Measurements from ENCODE around the gene PSMD9. TPM values are rescaled to one million over a fixed set of nuclear protein-coding genes. Genes with fewer than 3 reads are reported as not detected.

PSMD9 gene
- total RNA-seq, 1 experiment from 2014 or later = 64.8 TPM

DNA sequence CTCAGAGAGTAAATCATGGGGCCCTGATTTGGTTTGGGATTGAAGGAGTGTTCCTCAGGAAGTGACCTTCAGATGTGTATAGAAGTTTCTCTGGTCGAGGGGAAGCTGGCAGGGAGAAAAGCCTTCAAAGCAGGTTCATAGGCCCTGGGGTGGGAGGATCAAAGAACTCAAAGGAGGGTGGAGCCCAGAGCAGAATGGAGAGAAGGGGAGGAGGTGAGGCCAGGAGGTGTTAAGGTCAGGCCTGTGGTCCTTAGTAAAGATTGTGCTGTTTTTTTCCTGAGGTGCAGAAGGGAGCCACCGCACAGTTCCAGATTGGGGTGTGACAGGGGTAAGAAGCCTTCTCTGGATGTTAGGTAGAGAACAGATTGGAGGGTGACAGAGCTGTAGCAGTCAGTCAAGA is 20.1 kb downstream of the PSMD9 start:
- no peak for TF ChIP-seq EZH2 (IDR thresholded peaks at IDR 0.05; ENCODE audit: low read depth)
- BruUV-seq (replicated peaks) = no TSS peak
- POLR2A ChIA-PET (ENCODE audit: unreplicated experiment) = no interaction called here

DNA sequence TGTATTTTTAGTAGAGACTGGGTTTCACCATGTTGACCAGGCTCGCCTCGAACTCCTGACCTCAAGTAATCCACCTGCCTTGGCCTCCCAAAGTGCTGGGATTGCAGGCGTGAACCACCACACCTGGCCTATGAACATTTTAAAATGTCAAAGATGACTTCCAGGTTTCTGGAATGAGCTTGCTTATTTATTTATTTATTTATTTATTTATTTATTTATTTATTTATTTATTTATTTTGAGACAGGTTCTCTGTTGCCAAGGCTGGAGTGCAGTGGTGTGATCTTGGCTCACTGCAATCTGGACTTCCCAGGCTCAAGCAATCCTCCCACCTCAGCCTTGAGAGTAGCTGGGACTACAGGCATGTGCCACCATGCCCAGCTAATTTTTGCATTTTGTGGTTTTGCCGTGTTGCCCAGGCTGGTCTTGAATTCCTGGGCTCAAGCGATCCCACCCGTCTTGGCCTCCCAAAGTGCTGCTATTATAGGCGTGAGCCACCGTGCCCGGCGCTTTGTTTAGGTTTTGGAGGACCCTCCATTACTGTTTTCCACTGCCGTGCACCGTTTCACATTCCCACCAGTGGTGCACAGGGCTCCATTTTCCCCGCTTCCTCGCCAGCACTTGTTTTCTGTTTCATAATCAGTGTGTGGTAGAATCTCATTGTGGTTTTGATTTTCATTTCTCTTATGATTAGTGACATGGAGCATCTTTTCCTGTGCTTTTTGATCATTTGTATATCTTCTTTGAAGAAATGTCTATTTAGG is 23.4 kb downstream of the PSMD9 start:
- H4K20me1 ChIP-seq (ENCODE audit: insufficient read depth) = no peaks in the 10 kb centered on the region
- no peaks in the 10 kb centered on the region for H3K9me3 ChIP-seq (ENCODE audit: insufficient read depth, low read depth)
- H3K4me2 ChIP-seq = no peak overlapping the region
- H3K9me2 ChIP-seq (ENCODE audit: insufficient read depth) = no peaks in the 10 kb centered on the region
- H3K27ac ChIP-seq = no peak overlapping the region
- DNase-seq = no peak
- H3K36me3 ChIP-seq (ENCODE audit: low read depth) = 0 out of 2 replicates have a peak, but pooled peaks cover 8% of the 10 kb centered on the region
- no peak for TF ChIP-seq CTCF (conservative IDR thresholded peaks at IDR 0.05)
- TF ChIP-seq EZH2 (IDR thresholded peaks at IDR 0.05; ENCODE audit: low read depth) = no peak
- intact Hi-C loops (cut with micrococcal nuclease; ENCODE audit: unreplicated experiment) = no loop called here
- no TSS peak for BruUV-seq (replicated peaks)
- H3K27me3 ChIP-seq (ENCODE audit: insufficient read depth, low read depth) = no peaks in the 10 kb centered on the region
- no peak overlapping the region for H3K4me3 ChIP-seq
- H2AFZ ChIP-seq = no peak overlapping the region
- ChIA-PET POLR2A (ENCODE audit: unreplicated experiment) (no interaction called here), CTCF (no interaction called here)
- H3K79me2 ChIP-seq (ENCODE audit: low read depth) = no peaks in the 10 kb centered on the region
- H3K4me1 ChIP-seq (replicated peaks; ENCODE audit: insufficient read depth) = no peaks in the 10 kb centered on the region
- H3F3A ChIP-seq (ENCODE audit: insufficient read depth, low read depth) = no peaks in the 10 kb centered on the region

More for the DNA sequence above, 20.1 kb downstream of the PSMD9 start:
- H3K4me2 ChIP-seq = no peak overlapping the region
- H3K9me3 ChIP-seq (ENCODE audit: insufficient read depth, low read depth) = no peaks in the 10 kb centered on the region
- H3K4me1 ChIP-seq (replicated peaks; ENCODE audit: insufficient read depth) = no peaks in the 10 kb centered on the region
- no peak overlapping the region for H3K27ac ChIP-seq
- DNase-seq = no peak
- intact Hi-C loops (cut with micrococcal nuclease; ENCODE audit: unreplicated experiment) = no loop called here
- no peaks in the 10 kb centered on the region for H4K20me1 ChIP-seq (ENCODE audit: insufficient read depth)
- H3K36me3 ChIP-seq (ENCODE audit: low read depth) = peaks cover 8% of the 10 kb centered on the region
- H2AFZ ChIP-seq = no peak overlapping the region
- H3K79me2 ChIP-seq (ENCODE audit: low read depth) = no peaks in the 10 kb centered on the region
- H3K27me3 ChIP-seq (ENCODE audit: insufficient read depth, low read depth) = no peaks in the 10 kb centered on the region
- H3K9me2 ChIP-seq (ENCODE audit: insufficient read depth) = no peaks in the 10 kb centered on the region
- CTCF ChIA-PET = no interaction called here
- no peak overlapping the region for H3K4me3 ChIP-seq
- no peaks in the 10 kb centered on the region for H3F3A ChIP-seq (ENCODE audit: insufficient read depth, low read depth)

DNA sequence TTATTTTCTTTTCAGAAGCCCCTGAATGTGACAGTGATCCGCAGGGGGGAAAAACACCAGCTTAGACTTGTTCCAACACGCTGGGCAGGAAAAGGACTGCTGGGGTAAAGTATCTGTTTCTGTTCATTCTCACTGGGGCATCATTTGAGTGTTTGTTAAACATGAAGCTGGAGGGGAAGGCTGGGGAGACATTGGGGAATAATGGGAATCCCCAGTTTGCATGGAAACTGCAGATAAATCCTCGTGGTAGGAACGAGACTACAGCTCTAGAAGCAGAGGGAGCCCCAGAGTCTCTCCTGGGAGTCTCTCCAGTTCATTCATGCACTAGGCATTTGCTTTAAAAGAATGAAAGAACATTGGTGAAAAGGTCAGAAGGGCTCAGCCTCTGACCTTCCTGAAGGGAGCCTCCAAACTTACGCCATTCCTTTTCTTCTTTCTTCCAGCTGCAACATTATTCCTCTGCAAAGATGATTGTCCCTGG is 27.3 kb downstream of the PSMD9 start:
- Histone ChIP-seq H3K27ac (no peak overlapping the region), H3K79me2 (ENCODE audit: low read depth) (no peaks in the 10 kb centered on the region), H3F3A (ENCODE audit: insufficient read depth, low read depth) (no peaks in the 10 kb centered on the region), H3K36me3 (ENCODE audit: low read depth) (0 out of 2 replicates have a peak, but pooled peaks cover 14% of the 10 kb centered on the region), H3K4me2 (no peak overlapping the region), H3K4me1 (replicated peaks; ENCODE audit: insufficient read depth) (no peaks in the 10 kb centered on the region), H3K9me3 (ENCODE audit: insufficient read depth, low read depth) (no peaks in the 10 kb centered on the region), H3K9me2 (ENCODE audit: insufficient read depth) (no peaks in the 10 kb centered on the region), H3K4me3 (no peak overlapping the region), H4K20me1 (ENCODE audit: insufficient read depth) (no peaks in the 10 kb centered on the region), H3K27me3 (ENCODE audit: insufficient read depth, low read depth) (no peaks in the 10 kb centered on the region), H2AFZ (no peak overlapping the region)
- intact Hi-C loops (cut with micrococcal nuclease; ENCODE audit: unreplicated experiment) = no loop called here
- POLR2A ChIA-PET (ENCODE audit: unreplicated experiment) = no interaction called here
- BruUV-seq (replicated peaks) = no TSS peak
- TF ChIP-seq EZH2 (IDR thresholded peaks at IDR 0.05; ENCODE audit: low read depth) (no peak), CTCF (conservative IDR thresholded peaks at IDR 0.05) (no peak)
- no peak for DNase-seq
- CTCF ChIA-PET = interaction anchor here (0.6 to 1.1 kb wide), 2 partner anchors 147 to 274 kb away, joined by 3 to 4 read pairs; no protein-coding TSS in a partner anchor
